Left cardiac atrium (tissue), 4 donors: ENCODE results near the gene ZNF189. TPM values are rescaled to one million over a fixed set of nuclear protein-coding genes. Genes with fewer than 3 reads are reported as not detected.
A peak's percentile ranks its signal among the peaks of the same experiment; 100 is the strongest.

Source experiments
- ATAC-seq, 2 donors: fragments of 200-7000 bp; cut with Tn5 transposase; one replicate each; pipeline ENCODE4 v1.9.1; 2020; ENCODE audit warnings: mild to moderate bottlenecking in 2 of 2, moderate library complexity in 2 of 2
- DNase-seq: peaks from one replicate; pipeline ENCODE4 v3.0.0-alpha.2; 2020
- intact Hi-C, 2 donors: fragments of 100-400 bp; cut with DNase I; formaldehyde crosslinking; loops; one replicate each; pipeline versions ENCODE4 v1.14.1 to v1.15.1; 2022 to 2023
- total RNA-seq, 2 donors: library from RNA; stranded (reverse); fragmentation: NEBNext Ultra II Directional; extraction: Animal tissue kit (Norgen Biotek cat#: 25700); gene quantifications; one replicate each; pipeline ENCODE4 v1.2.1, GENCODE V29; 2021
- donor health status: DM: no; HTN: yes; CAD: no.
- donor health status: DM: no; HTN: yes; CAD: no; lungs with severe emphysema.
- donor health status: DM: yes; HTN: yes; CAD: no.
- donor health status: Dilated cardiomyopathy.

Gene ZNF189
- total RNA-seq, 2 donors from 2014 or later, result 18.9 to 36.7 TPM

- DNase-seq, result no peak
- intact Hi-C loops, result no loop called here
- no peak for ATAC-seq
Observed at GRCh38 chr9:101442736-101443135, 44.1 kb downstream of the ZNF189 start.

- intact Hi-C loops, result no loop called here
- DNase-seq (peak; percentile 71), ATAC-seq (peak; percentile 95 to 96)
Observed at GRCh38 chr9:101443364-101443771, 44.7 kb downstream of the ZNF189 start.

GRCh38 chr9:101445353-101446029 is 46.8 kb downstream of the ZNF189 start:
- ATAC-seq (no peak), DNase-seq (no peak)
- intact Hi-C loops, result loop anchor here in 1 of 2 donors (5.0 kb wide), 1 partner anchor 43 kb away; no protein-coding TSS in a partner anchor

GRCh38 chr9:101446732-101447131 is 48.1 kb downstream of the ZNF189 start:
- DNase-seq (no peak), ATAC-seq (no peak)
- intact Hi-C loops, result loop anchor here in 1 of 2 donors (5.0 kb wide), 1 partner anchor 44 kb away; no protein-coding TSS in a partner anchor

- DNase-seq, result no peak
- no peak for ATAC-seq
- intact Hi-C loops, result loop anchor here in 1 of 2 donors (5.0 kb wide), 1 partner anchor 46 kb away; no protein-coding TSS in a partner anchor
Observed at GRCh38 chr9:101448680-101449070, 50.0 kb downstream of the ZNF189 start.

GRCh38 chr9:101449071-101449721 is 50.5 kb downstream of the ZNF189 start:
- intact Hi-C loops, result loop anchor here in 1 of 2 donors (5.0 kb wide), 1 partner anchor 47 kb away; no protein-coding TSS in a partner anchor
- peak; percentile 96 to 99 for ATAC-seq
- DNase-seq, result peak; percentile 79

- ATAC-seq, result no peak
- DNase-seq, result no peak
- intact Hi-C loops, result no loop called here
Observed at GRCh38 chr9:101450931-101451330, 52.3 kb downstream of the ZNF189 start.

GRCh38 chr9:101451498-101451897 is 52.8 kb downstream of the ZNF189 start:
- no peak for DNase-seq

GRCh38 chr9:101453776-101454570 is 55.3 kb downstream of the ZNF189 start:
- DNase-seq (no peak), ATAC-seq (no peak)
- intact Hi-C loops, result no loop called here

More at GRCh38 chr9:101451498-101451897, 52.8 kb downstream of the ZNF189 start:
- intact Hi-C loops, result no loop called here
- no peak for ATAC-seq

GRCh38 chr9:101455656-101456240 is 57.1 kb downstream of the ZNF189 start:
- DNase-seq, result no peak
- no peak for ATAC-seq
- intact Hi-C loops, result loop anchor here in 1 of 2 donors (5.0 kb wide), 1 partner anchor 72 kb away; no protein-coding TSS in a partner anchor

GRCh38 chr9:101457003-101457402 is 58.4 kb downstream of the ZNF189 start:
- ATAC-seq (no peak), DNase-seq (no peak)
- intact Hi-C loops, result loop anchor here in 1 of 2 donors (5.0 kb wide), 1 partner anchor 70 kb away; no protein-coding TSS in a partner anchor

GRCh38 chr9:101458963-101459631 is 60.4 kb downstream of the ZNF189 start:
- DNase-seq, result no peak
- intact Hi-C loops, result loop anchor here in 1 of 2 donors (5.0 kb wide), 1 partner anchor 68 kb away; no protein-coding TSS in a partner anchor
- peak; percentile 84 to 92 for ATAC-seq

Other genes with a start within 250 kb of the ZNF189 start
- gene BAAT, start 13.8 kb upstream of the ZNF189 start, total RNA-seq, result under 1 TPM in 1 of 2 donors, not detected in 1; 0.16 TPM
- 10 to 100 TPM; 15.0 to 19.9 TPM for gene MRPL50, start 233 bp upstream of the ZNF189 start, total RNA-seq
- 1 to 10 TPM in 1 of 2 donors, under 1 TPM in 1; 0.53 to 1.4 TPM for gene ALDOB, start 36.9 kb downstream of the ZNF189 start, total RNA-seq
- 10 to 100 TPM; 39.8 to 41.1 TPM for gene RNF20, start 135.0 kb downstream of the ZNF189 start, total RNA-seq
- not detected for gene PPP3R2, start 196.1 kb downstream of the ZNF189 start, total RNA-seq